Calu3 (cell line): ENCODE measurements around the gene TNFRSF17. TPM values are rescaled to one million over a fixed set of nuclear protein-coding genes. Genes with fewer than 3 reads are reported as not detected.

ENCODE experiments used
- BruUV-seq: library from RNA; stranded (reverse); fragments of 400-500 nt; replicated peaks from 2 replicates; lab custom pipeline; 2021; lab: Mats Ljungman, UMichigan
- CTCF ChIA-PET: fragments of 300-600 bp; sonication (Branson Sonifier 250); formaldehyde crosslinking; loops from one replicate; lab custom pipeline; 2022; ENCODE audit warnings: antibody characterized with exemption; lab: Charles Lee
- DNase-seq: peaks from one replicate; pipeline ENCODE4 v3.0.0; 2022
- H3K27ac Mint-ChIP-seq: one replicate; pipeline ENCODE4 v1.8.0; 2022; ENCODE audit warnings: mixed read lengths; ENCODE audit not compliant: unreplicated experiment
- H3K27me3 Mint-ChIP-seq: one replicate; pipeline ENCODE4 v1.8.0; 2022; ENCODE audit warnings: mixed read lengths; ENCODE audit not compliant: unreplicated experiment
- H3K36me3 Mint-ChIP-seq: one replicate; pipeline ENCODE4 v1.8.0; 2022; ENCODE audit warnings: mild to moderate bottlenecking, moderate library complexity, mixed read lengths; ENCODE audit not compliant: insufficient read depth, unreplicated experiment
- H3K4me1 Mint-ChIP-seq: one replicate; pipeline ENCODE4 v1.8.0; 2022; ENCODE audit warnings: mild to moderate bottlenecking, low read depth, mixed read lengths; ENCODE audit not compliant: unreplicated experiment
- H3K4me3 Mint-ChIP-seq: one replicate; pipeline ENCODE4 v1.8.0; 2022; ENCODE audit warnings: mild to moderate bottlenecking, low read depth, moderate library complexity, mixed read lengths; ENCODE audit not compliant: unreplicated experiment
- H3K9me3 Mint-ChIP-seq: one replicate; pipeline ENCODE4 v1.8.0; 2022; ENCODE audit warnings: low read depth, mixed read lengths; ENCODE audit not compliant: unreplicated experiment
- intact Hi-C: fragments of 100-400 bp; cut with micrococcal nuclease; formaldehyde crosslinking; loops from one replicate; pipeline ENCODE4 v1.10.0; 2022; ENCODE audit not compliant: unreplicated experiment
- total RNA-seq: library from RNA; stranded (reverse); gene quantifications from 2 replicates; pipeline ENCODE4 v1.2.3, GENCODE V29; 2022
- TF ChIP-seq, protein P1 (sequence below): fragments of 200-600 bp; IDR thresholded peaks from one replicate; pipeline ENCODE4 v1.8.0; 2022; ENCODE audit warnings: antibody characterized with exemption; ENCODE audit not compliant: unreplicated experiment

Gene TNFRSF17
- total RNA-seq, 1 experiment from 2014 or later: not detected

DNA sequence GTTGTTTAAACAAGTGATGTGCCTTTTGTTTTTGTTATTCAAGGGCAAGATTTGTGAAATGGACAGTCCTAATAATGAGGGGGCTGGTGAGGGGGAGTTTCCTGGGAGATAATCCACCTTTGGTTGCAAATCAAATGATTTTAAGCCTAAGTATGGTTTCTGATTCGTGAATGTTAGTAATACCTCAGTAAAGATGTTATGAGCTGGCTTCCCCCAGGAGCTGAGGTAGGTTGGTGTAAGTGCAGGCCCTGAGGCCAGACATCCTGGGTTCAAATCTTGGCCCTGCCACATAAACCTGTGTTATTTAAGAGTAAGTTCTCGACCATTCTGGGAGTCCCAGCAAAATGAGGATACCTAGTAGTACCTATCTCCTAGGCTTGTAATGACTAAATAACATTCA is 13.1 kb downstream of the TNFRSF17 start:
- Mint-ChIP-seq H3K36me3 (peaks cover 40% of the 10 kb centered on the region), H3K9me3 (no peaks in the 10 kb centered on the region), H3K27ac (no peak overlapping the region), H3K27me3 (no peaks in the 10 kb centered on the region), H3K4me3 (peak overlapping the region; percentile 98), H3K4me1 (peaks cover 27% of the 10 kb centered on the region)
- intact Hi-C loops: no loop called here
- DNase-seq: no peak
- TF ChIP-seq, protein P1, sequence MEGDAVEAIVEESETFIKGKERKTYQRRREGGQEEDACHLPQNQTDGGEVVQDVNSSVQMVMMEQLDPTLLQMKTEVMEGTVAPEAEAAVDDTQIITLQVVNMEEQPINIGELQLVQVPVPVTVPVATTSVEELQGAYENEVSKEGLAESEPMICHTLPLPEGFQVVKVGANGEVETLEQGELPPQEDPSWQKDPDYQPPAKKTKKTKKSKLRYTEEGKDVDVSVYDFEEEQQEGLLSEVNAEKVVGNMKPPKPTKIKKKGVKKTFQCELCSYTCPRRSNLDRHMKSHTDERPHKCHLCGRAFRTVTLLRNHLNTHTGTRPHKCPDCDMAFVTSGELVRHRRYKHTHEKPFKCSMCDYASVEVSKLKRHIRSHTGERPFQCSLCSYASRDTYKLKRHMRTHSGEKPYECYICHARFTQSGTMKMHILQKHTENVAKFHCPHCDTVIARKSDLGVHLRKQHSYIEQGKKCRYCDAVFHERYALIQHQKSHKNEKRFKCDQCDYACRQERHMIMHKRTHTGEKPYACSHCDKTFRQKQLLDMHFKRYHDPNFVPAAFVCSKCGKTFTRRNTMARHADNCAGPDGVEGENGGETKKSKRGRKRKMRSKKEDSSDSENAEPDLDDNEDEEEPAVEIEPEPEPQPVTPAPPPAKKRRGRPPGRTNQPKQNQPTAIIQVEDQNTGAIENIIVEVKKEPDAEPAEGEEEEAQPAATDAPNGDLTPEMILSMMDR: no peak
- TSS peak; percentile 42 for BruUV-seq
- CTCF ChIA-PET: interaction anchor here (0.6 kb wide), 1 partner anchor 25 kb away, joined by 4 read pairs; no protein-coding TSS in a partner anchor

DNA sequence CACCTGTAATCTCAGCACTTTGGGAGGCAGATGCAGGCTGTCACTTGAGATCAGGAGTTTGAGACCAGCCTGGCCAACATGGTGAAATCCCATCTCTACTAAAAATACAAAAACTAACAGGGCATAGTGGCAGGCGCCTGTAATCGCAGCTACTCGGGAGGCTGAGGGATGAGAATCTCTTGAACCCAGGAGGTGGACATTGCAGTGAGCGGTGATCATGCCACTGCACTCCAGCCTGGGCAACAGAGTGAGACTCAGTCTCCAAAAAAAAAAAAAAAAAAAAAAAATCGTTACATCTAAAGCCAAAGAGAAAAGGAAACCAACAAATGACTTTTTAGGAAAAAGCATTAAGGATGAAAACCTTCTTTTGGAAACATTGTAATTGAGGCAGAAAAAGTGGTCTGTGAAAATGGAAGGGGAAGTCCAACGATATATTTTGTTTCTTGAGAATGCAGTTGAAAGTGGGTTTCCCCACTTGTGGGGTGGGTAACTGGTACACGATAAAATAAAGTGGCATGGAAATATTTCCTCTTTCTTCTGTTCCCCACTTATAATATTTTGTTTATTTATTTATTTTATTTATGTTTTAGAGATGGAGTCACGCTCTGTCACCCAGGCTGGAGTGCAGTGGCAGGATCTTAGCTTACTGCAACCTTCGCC is 14.1 kb downstream of the TNFRSF17 start:
- H3K9me3 Mint-ChIP-seq: no peaks in the 10 kb centered on the region
- CTCF ChIA-PET: interaction anchor here (0.6 kb wide), 1 partner anchor 58 kb away, joined by 3 read pairs; no protein-coding TSS in a partner anchor
- TF ChIP-seq, protein P1: no peak
- DNase-seq: no peak
- no peak overlapping the region for H3K4me3 Mint-ChIP-seq
- no peaks in the 10 kb centered on the region for H3K27me3 Mint-ChIP-seq
- H3K27ac Mint-ChIP-seq: no peak overlapping the region
- intact Hi-C loops: no loop called here
- H3K4me1 Mint-ChIP-seq: peaks cover 27% of the 10 kb centered on the region
- no TSS peak for BruUV-seq
- H3K36me3 Mint-ChIP-seq: peaks cover 38% of the 10 kb centered on the region

DNA sequence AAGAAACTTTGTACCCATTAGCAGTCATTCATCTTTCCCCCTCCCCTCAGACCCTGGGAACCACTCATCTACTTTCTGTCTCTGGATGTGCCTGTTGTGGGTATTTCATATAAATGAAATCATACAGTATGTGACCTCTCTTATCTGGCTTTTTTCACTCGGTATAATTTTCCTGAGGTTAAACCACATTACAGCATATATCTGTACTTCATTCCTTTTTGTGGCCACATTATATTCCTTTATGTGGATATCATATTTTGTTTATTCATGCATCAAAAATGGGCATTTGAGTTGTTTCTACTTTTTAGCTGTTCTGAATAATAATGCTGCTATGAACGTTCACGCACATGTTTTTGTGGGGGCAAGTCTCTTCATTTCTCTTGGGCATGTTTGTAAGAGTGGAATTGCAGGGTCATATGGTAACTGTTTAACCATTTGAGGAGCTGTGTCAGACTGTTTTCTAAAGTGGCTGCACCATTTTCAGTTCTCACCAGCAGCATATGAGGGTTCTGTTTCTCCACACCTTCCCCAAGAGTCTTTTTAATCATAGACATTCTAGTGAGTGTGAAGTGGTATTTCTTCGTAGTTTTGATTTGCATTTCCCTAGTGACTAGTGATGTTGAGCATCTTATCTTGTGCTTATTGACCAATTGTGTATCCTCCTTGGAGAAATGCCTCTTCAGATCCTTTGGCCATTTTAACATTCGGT is 15.3 kb downstream of the TNFRSF17 start:
- TF ChIP-seq, protein P1: no peak
- BruUV-seq: no TSS peak
- H3K36me3 Mint-ChIP-seq: peaks cover 29% of the 10 kb centered on the region
- H3K27me3 Mint-ChIP-seq: no peaks in the 10 kb centered on the region
- no peak overlapping the region for H3K27ac Mint-ChIP-seq
- peaks cover 27% of the 10 kb centered on the region for H3K4me1 Mint-ChIP-seq
- DNase-seq: no peak
- H3K4me3 Mint-ChIP-seq: no peak overlapping the region
- CTCF ChIA-PET: no interaction called here
- no peaks in the 10 kb centered on the region for H3K9me3 Mint-ChIP-seq
- intact Hi-C loops: loop anchor here (5.0 kb wide), 1 partner anchor 42 kb away; no protein-coding TSS in a partner anchor

DNA sequence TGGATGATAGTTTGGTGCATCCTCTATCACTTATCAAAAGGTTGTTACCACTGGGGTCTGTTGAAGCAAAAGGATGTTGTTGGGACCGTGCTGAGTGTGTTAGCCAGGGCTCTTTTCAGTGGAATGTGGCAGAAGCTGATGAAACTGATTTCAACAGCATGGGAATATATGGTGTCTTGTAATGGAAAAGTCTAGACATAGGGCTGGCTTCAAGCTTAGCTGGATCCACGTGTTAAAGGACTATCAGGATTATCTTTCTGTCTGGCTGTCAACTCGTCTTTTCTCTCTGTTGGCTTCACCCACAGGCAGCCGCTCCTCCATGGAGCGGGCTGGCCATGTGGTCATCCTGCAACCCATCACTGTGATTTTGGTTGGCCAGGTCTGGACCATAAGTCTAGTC is 20.2 kb downstream of the TNFRSF17 start:
- intact Hi-C loops: no loop called here
- Mint-ChIP-seq H3K36me3 (no peaks in the 10 kb centered on the region), H3K4me3 (no peak overlapping the region), H3K27ac (no peak overlapping the region), H3K9me3 (no peaks in the 10 kb centered on the region), H3K27me3 (no peaks in the 10 kb centered on the region), H3K4me1 (no peaks in the 10 kb centered on the region)
- TF ChIP-seq, protein P1: no peak
- no peak for DNase-seq
- no TSS peak for BruUV-seq
- CTCF ChIA-PET: no interaction called here
